Measurements from ENCODE around the gene TMPRSS5. TPM values are rescaled to one million over a fixed set of nuclear protein-coding genes. Genes with fewer than 3 reads are reported as not detected.

The TMPRSS5 gene
- total RNA-seq = 0.07 TPM in 2 replicates

DNA sequence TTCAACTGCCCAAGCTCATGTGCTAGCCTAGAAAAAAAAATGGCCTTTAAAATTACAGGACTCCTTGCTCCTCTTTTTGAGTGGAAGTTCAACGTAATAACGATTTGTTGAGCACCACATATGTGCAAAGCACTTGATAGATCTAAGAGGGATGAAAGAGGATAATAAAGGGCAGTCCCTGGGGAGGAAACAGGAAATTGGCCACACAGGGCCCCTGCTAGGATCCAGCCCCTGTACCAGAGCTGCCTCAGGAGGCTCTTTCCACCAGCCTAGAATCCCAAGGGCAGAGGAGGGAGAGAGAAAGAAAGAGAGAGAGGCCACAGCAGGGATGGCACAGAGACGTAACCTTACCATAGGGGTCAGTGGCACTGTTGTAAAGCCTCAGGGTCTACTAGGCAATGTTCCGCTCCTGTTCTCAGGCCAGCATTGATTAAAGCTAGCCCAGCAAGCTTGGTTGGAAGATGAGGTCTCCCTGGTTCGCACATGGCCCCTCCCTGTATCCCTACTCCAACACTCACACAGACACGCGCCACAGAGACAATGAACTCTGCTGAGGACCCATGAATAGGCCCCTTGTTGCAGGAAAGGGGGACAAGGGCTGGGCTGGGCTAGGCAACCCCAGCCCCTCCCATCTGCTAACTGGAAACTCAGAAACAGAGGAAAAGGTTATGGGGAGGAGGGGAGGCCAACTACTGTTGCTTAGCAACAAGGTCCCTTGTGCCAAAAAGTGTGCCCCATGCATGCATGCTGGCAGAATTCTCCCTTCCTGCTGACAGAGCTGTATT is at the start of gene TMPRSS5:
TMPRSS5 (minus strand) TSS at position 438 of the 785 bp plus-strand sequence; CDS start at position 354, 84 bp downstream.

Other genes with a start within 250 kb of the TMPRSS5 start
- gene DRD2, start 230.9 kb downstream of the TMPRSS5 start, total RNA-seq = not detected in 2 replicates
- 15.1 and 19.0 TPM in 2 replicates for gene ZW10, start 67.4 kb upstream of the TMPRSS5 start, total RNA-seq
- gene CLDN25, start 73.5 kb upstream of the TMPRSS5 start, total RNA-seq = not detected in 2 replicates
- 34.3 and 38.1 TPM in 2 replicates for gene USP28, start 169.3 kb upstream of the TMPRSS5 start, total RNA-seq
- not detected in 2 replicates for gene HTR3B, start 198.5 kb upstream of the TMPRSS5 start, total RNA-seq

All from smooth muscle cell of the pulmonary artery (primary cell).